Measurements from ENCODE around the gene WDR33. TPM values are rescaled to one million over a fixed set of nuclear protein-coding genes. Genes with fewer than 3 reads are reported as not detected.

WDR33 gene
- total RNA-seq, 2 donors from 2014 or later = 55.2 to 61.8 TPM

- H3K4me1 Mint-ChIP-seq = no peaks in the 10 kb centered on the region
- H3K27me3 Mint-ChIP-seq = peaks cover 69% of the 10 kb centered on the region
- no peaks in the 10 kb centered on the region for H3K9me3 ChIP-seq (ENCODE audit: control insufficient read depth, low read length, poor library complexity, severe bottlenecking)
- ATAC-seq (no peak), DNase-seq (no peak)
- H3K27ac Mint-ChIP-seq = no peak overlapping the region
- H3K36me3 Mint-ChIP-seq (ENCODE audit: low read depth) = no peaks in the 10 kb centered on the region
- no peak overlapping the region for H3K4me3 Mint-ChIP-seq
These were observed 149.8 kb downstream of the WDR33 start for GRCh38 chr2:127661072-127661649.

GRCh38 chr2:127660291-127660578, 150.7 kb downstream of the WDR33 start:
- Mint-ChIP-seq H3K27ac (no peak overlapping the region), H3K27me3 (peaks cover 60% of the 10 kb centered on the region), H3K4me1 (no peaks in the 10 kb centered on the region), H3K36me3 (ENCODE audit: low read depth) (no peaks in the 10 kb centered on the region), H3K4me3 (no peak overlapping the region)
- ATAC-seq (no peak), DNase-seq (no peak)
- no peaks in the 10 kb centered on the region for H3K9me3 ChIP-seq (ENCODE audit: control insufficient read depth, low read length, poor library complexity, severe bottlenecking)

- ATAC-seq = no peak
These were observed 151.3 kb downstream of the WDR33 start for GRCh38 chr2:127659408-127660290.

GRCh38 chr2:127658641-127659407, 152.1 kb downstream of the WDR33 start:
- no peaks in the 10 kb centered on the region for H3K4me1 Mint-ChIP-seq
- no peak for ATAC-seq
- DNase-seq = no peak
- H3K27me3 Mint-ChIP-seq = peaks cover 57% of the 10 kb centered on the region
- H3K4me3 Mint-ChIP-seq = no peak overlapping the region
- no peaks in the 10 kb centered on the region for H3K9me3 ChIP-seq (ENCODE audit: control insufficient read depth, low read length, poor library complexity, severe bottlenecking)
- H3K36me3 Mint-ChIP-seq (ENCODE audit: low read depth) = peaks cover 1% of the 10 kb centered on the region
- H3K27ac Mint-ChIP-seq = no peak overlapping the region

More at GRCh38 chr2:127659408-127660290, 151.3 kb downstream of the WDR33 start:
- Mint-ChIP-seq H3K27me3 (peaks cover 58% of the 10 kb centered on the region), H3K4me1 (no peaks in the 10 kb centered on the region), H3K27ac (no peak overlapping the region), H3K36me3 (ENCODE audit: low read depth) (no peaks in the 10 kb centered on the region), H3K4me3 (no peak overlapping the region)
- DNase-seq = no peak
- H3K9me3 ChIP-seq (ENCODE audit: control insufficient read depth, low read length, poor library complexity, severe bottlenecking) = no peaks in the 10 kb centered on the region

- Mint-ChIP-seq H3K4me3 (no peak overlapping the region), H3K27ac (no peak overlapping the region), H3K36me3 (ENCODE audit: low read depth) (peaks cover 3% of the 10 kb centered on the region), H3K4me1 (no peaks in the 10 kb centered on the region), H3K27me3 (peaks cover 55% of the 10 kb centered on the region)
- no peaks in the 10 kb centered on the region for H3K9me3 ChIP-seq (ENCODE audit: control insufficient read depth, low read length, poor library complexity, severe bottlenecking)
- DNase-seq (no peak), ATAC-seq (no peak)
These were observed 152.8 kb downstream of the WDR33 start for GRCh38 chr2:127658146-127658545.

- no peak overlapping the region for H3K27ac Mint-ChIP-seq
- H3K4me3 Mint-ChIP-seq = no peak overlapping the region
- peaks cover 53% of the 10 kb centered on the region for H3K27me3 Mint-ChIP-seq
- peaks cover 3% of the 10 kb centered on the region for H3K36me3 Mint-ChIP-seq (ENCODE audit: low read depth)
- H3K4me1 Mint-ChIP-seq = no peaks in the 10 kb centered on the region
- ATAC-seq (no peak), DNase-seq (no peak)
- no peaks in the 10 kb centered on the region for H3K9me3 ChIP-seq (ENCODE audit: control insufficient read depth, low read length, poor library complexity, severe bottlenecking)
These were observed 153.8 kb downstream of the WDR33 start for GRCh38 chr2:127657232-127657595.

- Mint-ChIP-seq H3K4me1 (no peaks in the 10 kb centered on the region), H3K27me3 (peaks cover 48% of the 10 kb centered on the region), H3K36me3 (ENCODE audit: low read depth) (peaks cover 3% of the 10 kb centered on the region), H3K4me3 (no peak overlapping the region), H3K27ac (no peak overlapping the region)
- DNase-seq (no peak), ATAC-seq (no peak)
- no peaks in the 10 kb centered on the region for H3K9me3 ChIP-seq (ENCODE audit: control insufficient read depth, low read length, poor library complexity, severe bottlenecking)
These were observed 154.3 kb downstream of the WDR33 start for GRCh38 chr2:127656569-127657231.

- DNase-seq = no peak
- Mint-ChIP-seq H3K4me3 (no peak overlapping the region), H3K27ac (no peak overlapping the region), H3K27me3 (peaks cover 42% of the 10 kb centered on the region), H3K4me1 (no peaks in the 10 kb centered on the region), H3K36me3 (ENCODE audit: low read depth) (peaks cover 3% of the 10 kb centered on the region)
- ATAC-seq = no peak
- no peaks in the 10 kb centered on the region for H3K9me3 ChIP-seq (ENCODE audit: control insufficient read depth, low read length, poor library complexity, severe bottlenecking)
These were observed 155.5 kb downstream of the WDR33 start for GRCh38 chr2:127655209-127656073.

GRCh38 chr2:127654838-127655175, 156.2 kb downstream of the WDR33 start:
- no peaks in the 10 kb centered on the region for H3K9me3 ChIP-seq (ENCODE audit: control insufficient read depth, low read length, poor library complexity, severe bottlenecking)
- H3K27me3 Mint-ChIP-seq = peaks cover 35% of the 10 kb centered on the region
- peaks cover under 1% of the 10 kb centered on the region for H3K4me1 Mint-ChIP-seq
- no peak overlapping the region for H3K27ac Mint-ChIP-seq
- DNase-seq (no peak), ATAC-seq (no peak)
- peaks cover 3% of the 10 kb centered on the region for H3K36me3 Mint-ChIP-seq (ENCODE audit: low read depth)
- H3K4me3 Mint-ChIP-seq = no peak overlapping the region

GRCh38 chr2:127654084-127654837, 156.7 kb downstream of the WDR33 start:
- ATAC-seq (no peak), DNase-seq (no peak)
- H3K27ac Mint-ChIP-seq = no peak overlapping the region
- H3K4me1 Mint-ChIP-seq = peaks cover 4% of the 10 kb centered on the region
- no peak overlapping the region for H3K4me3 Mint-ChIP-seq
- H3K36me3 Mint-ChIP-seq (ENCODE audit: low read depth) = peaks cover 3% of the 10 kb centered on the region
- no peaks in the 10 kb centered on the region for H3K9me3 ChIP-seq (ENCODE audit: control insufficient read depth, low read length, poor library complexity, severe bottlenecking)
- peaks cover 34% of the 10 kb centered on the region for H3K27me3 Mint-ChIP-seq

- ATAC-seq (no peak), DNase-seq (no peak)
- Mint-ChIP-seq H3K4me3 (no peak overlapping the region), H3K27ac (no peak overlapping the region), H3K4me1 (peaks cover 9% of the 10 kb centered on the region), H3K36me3 (ENCODE audit: low read depth) (peaks cover 3% of the 10 kb centered on the region), H3K27me3 (peaks cover 28% of the 10 kb centered on the region)
- no peaks in the 10 kb centered on the region for H3K9me3 ChIP-seq (ENCODE audit: control insufficient read depth, low read length, poor library complexity, severe bottlenecking)
These were observed 157.4 kb downstream of the WDR33 start for GRCh38 chr2:127653421-127654083.
